Kidney (tissue), 14 donors: ENCODE results near the gene SFSWAP. TPM values are rescaled to one million over a fixed set of nuclear protein-coding genes. Genes with fewer than 3 reads are reported as not detected.

Experiments used
- DNase-seq, 5 donors: peaks; one replicate each; pipeline ENCODE4 v3.0.0-alpha.2; 2013 to 2020
- FAIRE-seq: peaks from 2 replicates; lab custom pipeline; 2012; peaks lifted over from hg19 to GRCh38; lab: Jason Lieb, UNC
- H3K27ac ChIP-seq, 2 donors: one replicate each; pipeline ENCODE4 v1.7.0; 2013; ENCODE audit warnings: low read depth in 2 of 2, low read length in 2 of 2, inconsistent platforms in 1 of 2
- H3K27me3 ChIP-seq: one replicate; pipeline ENCODE4 v1.7.1; 2013; ENCODE audit warnings: low read length, inconsistent platforms; ENCODE audit not compliant: control insufficient read depth, insufficient read depth
- H3K36me3 ChIP-seq, 3 donors: one replicate each; pipeline versions ENCODE4 v1.7.0 to v1.7.1; 2013; ENCODE audit warnings: low read length in 3 of 3, control low read depth in 1 of 3, inconsistent platforms in 1 of 3; ENCODE audit not compliant: insufficient read depth in 3 of 3, control insufficient read depth in 2 of 3
- H3K4me1 ChIP-seq, 3 donors: one replicate each; pipeline versions ENCODE4 v1.7.0 to v1.7.1; 2013; ENCODE audit warnings: low read length in 3 of 3, inconsistent platforms in 1 of 3, low read depth in 1 of 3; ENCODE audit not compliant: control insufficient read depth in 2 of 3, insufficient read depth in 2 of 3
- H3K4me3 ChIP-seq, 3 donors: one replicate each; pipeline versions ENCODE4 v1.7.0 to v1.8.1; 2013; ENCODE audit warnings: low read length in 3 of 3, control low read depth in 1 of 3, inconsistent platforms in 1 of 3
- H3K9ac ChIP-seq, 3 donors: one replicate each; pipeline versions ENCODE4 v1.7.0 to v1.7.1; 2013; ENCODE audit warnings: low read length in 3 of 3, control low read depth in 1 of 3, inconsistent platforms in 1 of 3
- H3K9me3 ChIP-seq, 3 donors: one replicate each; pipeline versions ENCODE4 v1.7.0 to v1.7.1; 2013; ENCODE audit warnings: low read length in 3 of 3, control low read depth in 1 of 3, inconsistent platforms in 1 of 3; ENCODE audit not compliant: control insufficient read depth in 2 of 3, insufficient read depth in 1 of 3
- CTCF ChIP-seq: IDR thresholded peaks from 3 replicates; pipeline ENCODE4 v1.5.1; 2012; ENCODE audit warnings: mild to moderate bottlenecking, moderate library complexity, borderline replicate concordance; ENCODE audit not compliant: insufficient read depth; ENCODE audit errors: extremely low read depth
- intact Hi-C: fragments of 100-400 bp; cut with DNase I; formaldehyde crosslinking; loops from one replicate; pipeline ENCODE4 v1.11.1; 2022
- polyA plus RNA-seq: library from polyadenylated mRNA; stranded (reverse); fragments of 350-450 nt; fragmentation: Illumina TruSeq; extraction: RNeasy Lipid Tissue Mini Kit (QIAGEN cat#74804); gene quantifications from one replicate; pipeline ENCODE4 v1.2.3, GENCODE V29; 2014; ENCODE audit warnings: low read depth, low replicate concordance; ENCODE audit not compliant: insufficient read depth
- total RNA-seq: library from RNA; stranded (reverse); fragmentation: NEBNext Ultra II Directional; extraction: Animal tissue kit (Norgen Biotek cat#: 25700); gene quantifications from one replicate; pipeline ENCODE4 v1.2.1, GENCODE V29; 2021
- donor health status: control.
- donor health status: control.
- donor health status: control.
- donor health status: control.
- donor health status: control.
- donor health status: DM: yes; HTN: yes; CAD: no.
- donor health status: Normal renal cell carcinoma (clear cell type).

The SFSWAP gene
- total and polyA plus RNA-seq, 2 donors from 2014 or later = 13.9 to 46.2 TPM

- peaks cover 0 to 2% (median 0%) of the 10 kb centered on the region in 3 donors for H3K4me1 ChIP-seq
- H3K9ac ChIP-seq = no peak overlapping the region
- H3K27me3 ChIP-seq = no peaks in the 10 kb centered on the region
- no peak for TF ChIP-seq CTCF
- H3K27ac ChIP-seq = no peak overlapping the region
- no peaks in the 10 kb centered on the region for H3K9me3 ChIP-seq
- peaks cover 7 to 47% (median 24%) of the 10 kb centered on the region in 3 donors for H3K36me3 ChIP-seq
- no peak for FAIRE-seq
- H3K4me3 ChIP-seq = no peak overlapping the region
- DNase-seq = no peak
- intact Hi-C loops = no loop called here
Observed at GRCh38 chr12:131795064-131795463, 84.2 kb downstream of the SFSWAP start.

- intact Hi-C loops = no loop called here
- Histone ChIP-seq H3K36me3 (peaks cover 4 to 40% (median 19%) of the 10 kb centered on the region in 3 donors), H3K27ac (no peak overlapping the region), H3K4me3 (no peak overlapping the region), H3K4me1 (peaks cover 0 to 2% (median 0%) of the 10 kb centered on the region in 3 donors), H3K27me3 (no peaks in the 10 kb centered on the region), H3K9ac (no peak overlapping the region), H3K9me3 (no peaks in the 10 kb centered on the region)
- no peak for FAIRE-seq
- peak in 4 of 5 donors; percentile 25 to 56 (median 30) for DNase-seq
- TF ChIP-seq CTCF = no peak
Observed at GRCh38 chr12:131795690-131796410, 85.0 kb downstream of the SFSWAP start.

GRCh38 chr12:131796411-131796736 lies 85.5 kb downstream of the SFSWAP start:
- DNase-seq = no peak
- FAIRE-seq = no peak
- H3K27ac ChIP-seq = no peak overlapping the region
- peaks cover 4 to 40% (median 19%) of the 10 kb centered on the region in 3 donors for H3K36me3 ChIP-seq
- no peak overlapping the region for H3K4me3 ChIP-seq
- peaks cover 0 to 2% (median 0%) of the 10 kb centered on the region in 3 donors for H3K4me1 ChIP-seq
- no peaks in the 10 kb centered on the region for H3K9me3 ChIP-seq
- intact Hi-C loops = no loop called here
- no peak overlapping the region for H3K9ac ChIP-seq
- no peak for TF ChIP-seq CTCF
- no peaks in the 10 kb centered on the region for H3K27me3 ChIP-seq
